ENCODE data around the gene DUSP28. TPM values are rescaled to one million over a fixed set of nuclear protein-coding genes. Genes with fewer than 3 reads are reported as not detected.

The DUSP28 gene
- total and polyA plus RNA-seq, 2 of the 13 experiments (the other 11 are each of a cell fraction or from before 2014, with no cell fraction given) = 5.2 to 8.6 TPM

DNA sequence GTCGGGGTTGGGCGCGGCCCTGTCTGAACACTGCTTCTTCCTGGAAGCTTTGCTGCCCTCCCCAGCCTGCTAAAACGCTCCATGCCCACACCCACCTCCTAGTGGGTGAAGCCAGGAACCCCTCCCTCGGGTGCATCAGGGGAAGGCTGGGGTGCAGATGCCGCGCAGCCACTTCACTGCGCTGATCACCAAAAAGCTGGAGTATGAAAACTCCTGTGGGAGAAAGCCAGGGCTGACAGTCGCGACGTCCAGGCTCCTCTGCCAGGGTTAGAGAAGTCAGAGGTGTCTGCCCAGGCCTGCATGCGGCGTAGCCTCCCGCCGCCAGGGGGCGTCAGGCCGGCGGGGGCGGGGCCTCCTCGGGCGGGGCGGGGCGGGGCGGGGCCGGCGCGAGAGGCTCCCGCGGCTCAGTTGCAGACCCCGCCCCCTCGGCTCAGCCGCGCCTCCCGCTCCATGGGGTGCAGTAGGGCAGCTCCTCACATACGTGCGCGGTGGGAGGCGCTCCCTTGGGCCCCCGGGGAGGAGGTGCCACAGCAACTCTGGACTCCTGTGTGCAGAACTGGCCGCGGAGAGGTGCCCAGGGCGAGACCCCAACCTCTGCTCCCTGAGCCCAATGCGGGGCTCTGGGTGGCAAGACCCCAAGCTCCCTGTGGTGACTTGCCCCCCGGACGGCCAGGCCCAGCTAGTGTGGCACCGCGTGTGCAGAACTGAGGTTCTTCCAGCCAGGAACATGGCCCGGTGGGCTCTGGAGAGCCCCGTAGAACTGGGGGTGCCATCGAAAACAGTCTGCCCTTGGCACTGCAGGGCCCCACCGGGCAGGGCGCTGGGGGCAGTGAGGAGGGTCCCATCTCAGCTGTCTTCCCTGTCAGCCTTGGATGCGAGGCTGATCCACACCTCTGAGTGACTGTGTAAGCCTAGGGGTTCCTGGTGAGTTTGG is 6.3 kb downstream of the DUSP28 start (continued):
- TF ChIP-seq ZNF407 (CRISPR knock-in tag; IDR thresholded peaks at IDR 0.05; ENCODE audit: not compliant biosample characterization) (no peak), SYNCRIP (IDR thresholded peaks at IDR 0.05; ENCODE audit: insufficient read depth, low read depth, low read length) (no peak), ZNF34 (CRISPR knock-in tag; IDR thresholded peaks at IDR 0.05; ENCODE audit: borderline replicate concordance) (peak; percentile 59; the same call in 1 of the 2 replicates), ZNF589 (CRISPR knock-in tag; conservative IDR thresholded peaks at IDR 0.05) (peak; percentile 24; the same call in 1 of the 2 replicates), ZFP91 (CRISPR knock-in tag; IDR thresholded peaks at IDR 0.05; ENCODE audit: borderline replicate concordance) (no peak; the same call in 1 of the 2 replicates), ZNF792 (CRISPR knock-in tag; IDR thresholded peaks at IDR 0.05) (peak; percentile 82), BRD4 (CRISPR knock-in tag; IDR thresholded peaks at IDR 0.05) (peak; percentile 78), ZSCAN21 (CRISPR knock-in tag; IDR thresholded peaks at IDR 0.05; ENCODE audit: borderline replicate concordance) (peak; percentile 63; the same call in 1 of the 2 replicates), HDAC2 (CRISPR knock-in tag; IDR thresholded peaks at IDR 0.05) (peak; percentile 54; the same call in 1 of the 2 replicates), ZNF580 (CRISPR knock-in tag; IDR thresholded peaks at IDR 0.05; ENCODE audit: borderline replicate concordance, low read depth) (no peak), FOSL1 (CRISPR knock-in tag; IDR thresholded peaks at IDR 0.05; ENCODE audit: borderline replicate concordance) (no peak), ZFP36 (IDR thresholded peaks at IDR 0.05; ENCODE audit: borderline replicate concordance, low read depth, low read length, partially characterized antibody) (no peak)
- TF ChIP-seq, protein P1, sequence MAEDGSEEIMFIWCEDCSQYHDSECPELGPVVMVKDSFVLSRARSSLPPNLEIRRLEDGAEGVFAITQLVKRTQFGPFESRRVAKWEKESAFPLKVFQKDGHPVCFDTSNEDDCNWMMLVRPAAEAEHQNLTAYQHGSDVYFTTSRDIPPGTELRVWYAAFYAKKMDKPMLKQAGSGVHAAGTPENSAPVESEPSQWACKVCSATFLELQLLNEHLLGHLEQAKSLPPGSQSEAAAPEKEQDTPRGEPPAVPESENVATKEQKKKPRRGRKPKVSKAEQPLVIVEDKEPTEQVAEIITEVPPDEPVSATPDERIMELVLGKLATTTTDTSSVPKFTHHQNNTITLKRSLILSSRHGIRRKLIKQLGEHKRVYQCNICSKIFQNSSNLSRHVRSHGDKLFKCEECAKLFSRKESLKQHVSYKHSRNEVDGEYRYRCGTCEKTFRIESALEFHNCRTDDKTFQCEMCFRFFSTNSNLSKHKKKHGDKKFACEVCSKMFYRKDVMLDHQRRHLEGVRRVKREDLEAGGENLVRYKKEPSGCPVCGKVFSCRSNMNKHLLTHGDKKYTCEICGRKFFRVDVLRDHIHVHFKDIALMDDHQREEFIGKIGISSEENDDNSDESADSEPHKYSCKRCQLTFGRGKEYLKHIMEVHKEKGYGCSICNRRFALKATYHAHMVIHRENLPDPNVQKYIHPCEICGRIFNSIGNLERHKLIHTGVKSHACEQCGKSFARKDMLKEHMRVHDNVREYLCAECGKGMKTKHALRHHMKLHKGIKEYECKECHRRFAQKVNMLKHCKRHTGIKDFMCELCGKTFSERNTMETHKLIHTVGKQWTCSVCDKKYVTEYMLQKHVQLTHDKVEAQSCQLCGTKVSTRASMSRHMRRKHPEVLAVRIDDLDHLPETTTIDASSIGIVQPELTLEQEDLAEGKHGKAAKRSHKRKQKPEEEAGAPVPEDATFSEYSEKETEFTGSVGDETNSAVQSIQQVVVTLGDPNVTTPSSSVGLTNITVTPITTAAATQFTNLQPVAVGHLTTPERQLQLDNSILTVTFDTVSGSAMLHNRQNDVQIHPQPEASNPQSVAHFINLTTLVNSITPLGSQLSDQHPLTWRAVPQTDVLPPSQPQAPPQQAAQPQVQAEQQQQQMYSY (CRISPR knock-in tag; IDR thresholded peaks at IDR 0.05) = no peak
